A673 (cell line): ENCODE measurements around the gene SDK1.

Source experiments
- CTCF ChIP-seq: fragments of 300-800, 200-600 bp; sonication (generic); conservative IDR thresholded peaks from 2 replicates; pipeline ENCODE4 v1.5.1; 2017; ENCODE audit warnings: low read depth, mild to moderate bottlenecking, antibody characterized with exemption, low read length, moderate library complexity, mixed read lengths
- EZH2 ChIP-seq: fragments of 200-600 bp; sonication (generic); IDR thresholded peaks from 2 replicates; pipeline ENCODE4 v1.6.1; 2017; ENCODE audit warnings: borderline replicate concordance, low read depth, mild to moderate bottlenecking, mixed read lengths, antibody characterized with exemption, low read length; ENCODE audit not compliant: poor library complexity, severe bottlenecking

GRCh38 chr7:4216016-4216415 lies 915.0 kb downstream of the SDK1 start:
- TF ChIP-seq CTCF (no peak), EZH2 (no peak)
